HG03442 (cell line): ENCODE results near the gene ISG15.

ENCODE experiments used
- ATAC-seq: cut with Tn5 transposase; IDR thresholded peaks from one replicate; pipeline ENCODE4 v1.9.1; 2021; ENCODE audit warnings: mild to moderate bottlenecking, moderate library complexity; ENCODE audit not compliant: unreplicated experiment

ISG15 gene

DNA sequence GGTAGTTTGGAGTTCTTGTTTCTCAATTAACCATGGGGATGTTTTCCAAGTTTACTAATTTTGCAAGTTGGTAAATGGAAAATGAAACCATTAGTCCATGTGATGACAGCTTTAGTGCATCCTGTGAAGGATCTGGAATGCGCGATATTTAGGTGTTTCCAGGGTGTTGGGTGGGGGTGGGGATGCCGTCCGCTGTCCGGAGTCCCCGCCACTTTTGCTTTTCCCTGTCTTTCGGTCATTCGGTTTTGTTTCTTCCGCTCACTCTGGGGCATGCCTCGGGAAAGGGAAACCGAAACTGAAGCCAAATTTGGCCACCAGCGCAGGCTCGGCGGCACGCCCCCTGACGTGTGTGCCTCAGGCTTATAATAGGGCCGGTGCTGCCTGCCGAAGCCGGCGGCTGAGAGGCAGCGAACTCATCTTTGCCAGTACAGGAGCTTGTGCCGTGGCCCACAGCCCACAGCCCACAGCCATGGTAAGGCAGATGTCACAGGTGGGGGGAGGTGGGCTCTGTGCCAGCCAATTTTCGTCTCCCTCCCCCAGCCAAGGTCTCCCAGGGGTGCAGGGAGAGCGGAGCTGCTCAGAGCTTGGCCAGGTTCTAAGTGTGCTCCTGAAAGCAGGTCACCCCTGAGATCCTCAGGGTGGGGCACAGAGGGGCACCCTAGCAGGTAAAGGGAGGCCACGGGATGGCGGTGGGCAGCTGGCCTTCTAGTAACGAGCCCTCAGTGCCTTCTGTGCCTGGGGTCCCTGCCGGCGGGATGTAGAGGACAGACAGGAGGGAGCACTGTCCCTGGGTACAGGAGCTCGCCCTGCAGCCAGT, at the start of gene ISG15:
ISG15 (plus strand) TSS at position 393 of the 817 bp plus-strand sequence; CDS start at position 470, 77 bp downstream.
- peak; percentile 85 for ATAC-seq

DNA sequence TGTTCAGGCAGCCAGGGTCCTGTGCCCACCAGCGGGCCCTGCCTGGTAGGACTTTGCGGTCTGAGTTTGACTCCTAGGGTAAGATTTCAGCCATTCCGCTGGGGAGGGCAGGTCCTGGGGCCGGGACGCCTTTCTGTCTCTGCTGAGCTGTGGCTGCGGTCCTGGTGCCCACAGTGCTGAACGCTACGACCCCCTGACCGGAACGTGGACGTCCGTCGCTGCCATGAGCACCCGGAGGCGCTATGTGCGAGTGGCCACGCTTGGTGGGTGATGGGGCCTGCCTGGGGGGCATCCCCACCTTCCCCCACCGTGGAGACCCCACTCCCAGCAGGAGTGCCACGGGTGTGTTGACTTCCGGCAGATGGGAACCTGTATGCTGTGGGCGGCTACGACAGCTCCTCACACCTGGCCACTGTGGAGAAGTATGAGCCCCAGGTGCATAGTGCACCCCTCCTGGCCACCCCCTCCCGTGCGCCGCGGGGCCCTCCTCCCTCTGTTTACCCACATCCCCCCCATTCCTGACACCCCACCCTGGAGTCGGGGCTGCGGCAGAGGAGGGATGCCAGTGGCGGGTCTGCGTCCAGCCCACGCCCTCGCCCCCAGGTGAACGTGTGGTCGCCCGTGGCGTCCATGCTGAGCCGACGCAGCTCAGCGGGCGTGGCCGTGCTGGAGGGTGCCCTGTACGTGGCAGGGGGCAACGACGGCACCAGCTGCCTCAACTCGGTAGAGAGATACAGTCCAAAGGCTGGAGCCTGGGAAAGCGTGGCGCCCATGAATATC, 49.4 kb upstream of the ISG15 start:
- no peak for ATAC-seq

GRCh38 chr1:964691-965525, 48.4 kb upstream of the ISG15 start:
- ATAC-seq: no peak

GRCh38 chr1:965526-966134, 47.7 kb upstream of the ISG15 start:
- ATAC-seq: no peak

DNA sequence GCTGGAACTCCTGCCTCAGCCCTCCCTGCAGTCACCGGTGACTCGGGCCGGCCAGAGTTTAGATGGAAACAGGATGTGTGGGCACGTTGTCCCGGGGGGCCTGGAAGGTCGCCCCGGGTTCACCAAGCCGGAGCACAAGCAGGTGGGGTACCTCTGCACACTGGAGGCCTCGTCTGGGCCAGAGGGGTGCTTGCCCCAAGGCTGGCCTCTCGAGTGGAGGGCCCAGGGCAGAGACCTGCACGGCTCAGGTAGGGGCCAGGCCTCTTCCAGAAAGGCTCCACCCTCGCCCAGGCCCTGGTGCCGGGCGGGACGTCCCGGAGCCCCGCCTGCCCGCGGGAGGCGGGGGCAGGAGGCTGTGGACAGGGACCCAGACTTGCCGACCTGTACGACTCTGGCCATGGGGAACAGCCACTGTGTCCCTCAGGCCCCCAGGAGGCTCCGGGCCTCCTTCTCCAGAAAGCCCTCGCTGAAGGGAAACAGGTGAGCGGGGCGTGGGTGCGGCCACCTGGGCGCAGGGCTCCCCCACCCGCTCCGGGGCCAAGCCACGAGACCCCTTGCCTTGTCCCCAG, 47.1 kb upstream of the ISG15 start, which contains the start of gene PLEKHN1:
PLEKHN1 (plus strand) TSS at position 348 of the 569 bp plus-strand sequence; CDS start at position 398, 50 bp downstream.
- ATAC-seq: peak; percentile 22

DNA sequence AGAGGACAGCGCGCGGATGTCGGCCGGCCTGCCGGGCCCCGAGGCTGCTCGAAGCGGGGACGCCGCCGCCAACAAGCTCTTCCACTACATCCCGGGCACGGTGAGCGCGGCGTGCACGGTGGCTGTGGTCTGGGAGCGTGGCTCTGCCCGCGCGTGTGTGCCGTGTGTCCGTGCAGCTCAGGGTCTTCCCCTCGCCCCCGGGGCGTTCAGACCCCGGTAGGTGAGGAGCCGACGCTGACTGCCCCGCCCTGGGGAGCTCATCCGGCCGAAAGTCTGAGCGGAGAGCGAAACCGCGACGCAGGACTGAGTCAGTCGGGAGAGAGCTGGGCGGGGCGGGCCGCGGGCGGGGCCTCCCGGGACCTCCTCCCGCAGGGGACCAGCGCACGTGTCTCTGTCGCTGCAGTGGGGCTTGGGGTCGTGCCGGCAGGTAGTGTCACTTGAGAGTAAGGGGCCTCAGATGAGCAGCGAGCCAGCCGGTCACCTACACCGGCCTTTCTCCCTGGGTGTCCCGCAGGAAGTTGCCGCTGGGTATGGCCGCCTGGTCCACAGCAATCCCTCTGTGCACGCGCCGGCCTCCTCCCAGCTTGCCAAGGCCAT, 46.5 kb upstream of the ISG15 start:
- ATAC-seq: peak; percentile 49

DNA sequence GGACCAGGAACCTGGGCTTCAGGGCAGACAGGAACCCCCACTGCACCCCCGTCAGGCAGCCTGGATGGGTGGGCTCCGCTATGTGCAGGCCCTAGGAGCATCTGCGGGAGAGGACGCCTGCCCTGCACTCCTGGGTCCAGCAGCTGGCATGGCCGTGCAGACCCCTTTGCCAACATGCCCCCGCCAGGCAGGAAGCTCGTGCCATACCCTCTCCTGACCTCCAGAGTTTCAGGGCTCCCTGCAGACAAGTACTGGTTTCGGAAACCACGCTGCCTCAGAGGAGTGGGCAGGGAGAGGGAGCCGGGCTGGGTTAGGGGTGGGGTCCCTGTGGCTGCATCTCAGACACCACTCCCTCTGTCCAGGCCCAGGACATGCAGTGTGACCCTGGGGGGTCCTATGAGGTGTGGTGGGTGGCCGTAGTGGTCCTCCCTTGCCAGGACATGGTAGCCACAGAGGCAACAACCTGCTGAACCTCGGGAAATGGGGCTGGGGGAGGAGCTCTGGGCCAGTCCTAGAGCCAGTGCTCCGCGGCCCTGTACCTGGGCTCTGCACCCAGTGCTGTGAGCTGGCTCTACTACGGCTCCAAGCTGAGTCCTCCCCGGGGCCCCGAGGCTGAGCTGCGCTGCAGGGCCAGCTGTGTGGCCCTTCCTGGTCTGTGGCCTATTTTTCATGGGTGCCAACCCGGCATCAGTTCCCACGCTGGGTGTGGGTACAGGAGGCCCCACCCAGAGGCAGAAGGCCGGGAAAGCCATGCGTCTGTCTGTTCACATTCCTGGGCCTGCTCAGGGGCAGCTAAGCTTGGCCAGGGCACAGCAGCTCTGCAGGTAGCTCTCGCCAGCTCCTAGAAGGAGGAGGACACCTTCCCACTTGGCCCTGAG, 45.6 kb upstream of the ISG15 start:
- ATAC-seq: no peak

DNA sequence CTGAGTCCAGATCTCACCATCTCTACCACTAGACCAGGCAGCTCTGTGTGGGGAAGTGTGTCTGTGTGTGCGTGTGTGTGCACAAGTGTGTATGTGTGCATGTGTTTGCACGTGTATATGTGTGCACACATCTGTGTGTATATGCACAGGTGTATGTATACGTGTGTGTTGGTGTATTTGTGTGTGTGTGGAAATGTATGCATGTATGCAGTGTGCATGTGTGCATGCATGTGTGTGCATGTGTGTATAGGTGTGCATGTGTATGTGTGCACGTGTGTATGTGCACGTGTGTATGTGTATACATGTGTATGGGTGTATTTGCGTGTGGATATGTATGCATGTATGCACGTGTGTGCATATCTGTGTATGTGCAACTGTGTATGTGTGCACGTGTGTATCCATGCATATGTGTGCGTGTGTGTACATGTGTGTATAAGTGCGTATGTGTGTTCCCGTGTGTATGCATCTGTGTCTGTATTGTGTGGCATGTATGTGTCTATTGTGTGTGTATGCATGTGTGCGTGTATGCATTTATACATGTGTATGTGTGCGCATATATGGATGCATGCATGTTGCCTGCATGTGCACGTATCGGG, 43.9 kb upstream of the ISG15 start:
- ATAC-seq: no peak

GRCh38 chr1:970242-970972, 42.9 kb upstream of the ISG15 start:
- no peak for ATAC-seq

DNA sequence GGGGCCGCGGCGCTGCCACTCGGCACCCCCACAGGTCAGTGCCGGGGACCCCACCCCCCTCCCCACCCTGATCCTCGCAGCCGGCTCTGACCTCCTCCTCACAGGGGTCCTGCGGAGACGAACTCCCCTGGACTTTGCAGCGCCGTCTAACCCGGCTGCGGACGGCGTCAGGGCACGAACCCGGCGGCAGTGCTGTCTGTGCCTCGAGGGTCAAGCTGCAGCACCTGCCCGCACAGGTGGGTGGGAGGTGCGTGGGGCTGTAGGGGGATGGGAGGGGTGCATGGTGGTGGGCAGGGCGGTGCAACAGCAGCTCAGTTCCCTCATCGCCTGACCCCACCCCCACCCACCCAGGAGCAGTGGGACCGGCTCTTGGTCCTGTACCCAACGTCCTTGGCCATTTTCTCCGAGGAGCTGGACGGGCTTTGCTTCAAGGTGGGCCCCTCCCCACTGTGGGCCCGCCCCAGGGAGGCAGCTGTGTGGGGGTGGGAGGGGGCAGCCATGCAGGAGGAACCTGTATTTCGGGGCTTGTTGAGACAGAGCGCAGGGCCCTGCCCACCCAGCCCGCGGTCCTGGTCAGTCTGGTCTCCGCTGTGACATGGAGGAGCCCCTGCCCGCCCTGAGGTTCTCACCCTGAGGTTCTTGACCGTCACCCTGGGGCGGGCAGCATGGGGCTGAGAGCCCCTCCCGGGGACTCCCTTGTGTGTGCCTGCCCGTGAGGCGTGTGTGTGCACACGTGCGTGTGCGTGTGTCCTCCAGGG, 42.1 kb upstream of the ISG15 start:
- ATAC-seq: no peak

DNA sequence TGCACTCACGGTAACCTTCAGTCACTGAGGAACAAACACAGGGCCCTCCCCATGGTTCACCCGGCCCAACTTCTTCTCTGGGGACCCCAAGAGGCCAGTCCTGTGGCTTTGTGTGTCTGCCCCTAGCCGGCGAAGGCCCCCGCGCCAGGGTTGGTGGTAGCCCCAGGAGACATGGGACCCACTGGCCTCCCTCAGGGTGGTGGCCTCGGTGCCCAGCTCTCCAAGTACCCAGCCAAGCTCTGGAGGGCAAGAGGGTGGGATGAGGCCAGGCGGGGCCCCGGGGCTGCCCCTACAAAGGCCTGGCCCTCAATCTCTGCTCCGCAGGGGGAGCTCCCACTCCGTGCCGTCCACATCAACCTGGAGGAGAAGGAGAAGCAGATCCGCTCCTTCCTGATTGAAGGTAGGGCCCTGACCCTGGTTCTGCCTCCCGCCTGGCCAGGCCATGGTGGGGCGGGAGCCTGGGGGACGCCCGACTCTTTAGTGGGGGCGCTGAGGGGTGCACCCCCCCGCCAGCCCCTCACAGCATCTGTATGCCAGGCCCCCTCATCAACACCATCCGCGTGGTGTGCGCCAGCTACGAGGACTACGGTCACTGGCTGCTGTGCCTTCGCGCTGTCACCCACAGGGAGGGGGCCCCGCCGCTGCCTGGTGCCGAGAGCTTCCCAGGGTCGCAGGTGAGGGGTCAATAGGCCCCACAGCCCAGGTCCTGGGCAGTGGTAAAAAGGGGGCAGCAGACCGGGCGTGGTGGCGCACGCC, 41.4 kb upstream of the ISG15 start:
- no peak for ATAC-seq

- no peak for ATAC-seq
These were observed 40.4 kb upstream of the ISG15 start for GRCh38 chr1:972726-973458.

DNA sequence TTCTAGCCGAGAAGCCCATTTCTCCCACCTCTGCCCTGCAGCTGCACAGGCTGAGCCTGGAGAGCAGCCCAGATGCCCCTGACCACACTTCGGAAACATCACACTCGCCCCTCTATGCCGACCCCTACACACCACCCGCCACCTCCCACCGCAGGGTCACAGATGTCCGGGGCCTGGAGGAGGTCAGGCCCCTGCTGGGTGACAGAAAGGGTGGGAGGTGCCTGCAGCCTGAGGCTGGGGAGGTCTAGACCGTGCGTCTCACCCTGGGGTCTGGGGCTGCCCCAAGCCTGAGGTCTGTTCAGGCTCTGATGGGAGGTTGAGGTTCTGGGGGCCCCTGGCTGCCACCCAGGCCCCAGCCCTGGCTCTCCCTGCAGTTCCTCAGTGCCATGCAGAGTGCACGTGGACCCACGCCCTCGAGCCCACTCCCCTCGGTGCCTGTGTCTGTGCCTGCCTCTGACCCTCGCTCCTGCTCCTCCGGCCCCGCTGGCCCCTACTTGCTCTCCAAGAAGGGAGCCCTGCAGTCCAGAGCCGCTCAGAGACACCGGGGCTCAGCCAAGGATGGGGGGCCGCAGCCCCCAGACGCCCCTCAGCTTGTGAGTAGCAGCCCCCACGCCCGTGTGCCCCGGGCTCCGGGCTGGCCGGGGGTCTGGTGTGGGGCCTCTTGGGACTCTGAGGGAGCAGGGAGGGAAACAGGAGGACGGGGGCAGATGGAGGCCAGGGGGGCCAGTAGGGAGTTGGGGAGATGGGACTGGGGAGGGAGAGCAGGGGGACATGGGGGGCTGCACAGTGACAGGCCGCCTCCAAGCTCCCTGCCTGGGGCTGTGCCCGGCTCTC, 39.6 kb upstream of the ISG15 start:
- ATAC-seq: no peak

GRCh38 chr1:974293-974640, 39.0 kb upstream of the ISG15 start:
- ATAC-seq: no peak
